GM23248 (cell line): ENCODE data around the gene STOML3. TPM values are rescaled to one million over a fixed set of nuclear protein-coding genes. Genes with fewer than 3 reads are reported as not detected.
A peak's percentile ranks its signal among the peaks of the same experiment; 100 is the strongest.

Source experiments
- DNase-seq: peaks from one replicate; pipeline ENCODE4 v3.0.0-alpha.2; 2015
- H2AFZ ChIP-seq: fragments of 200-600 bp; sonication (generic); 2 replicates; pipeline ENCODE4 v1.6.1; 2016; ENCODE audit warnings: antibody characterized with exemption
- H3F3A ChIP-seq: fragments of 200-600 bp; sonication (generic); 2 replicates; pipeline ENCODE4 v1.6.1; 2016; ENCODE audit warnings: mild to moderate bottlenecking, antibody characterized with exemption, mixed run types; ENCODE audit not compliant: insufficient read depth
- H3K27ac ChIP-seq: fragments of 200-600 bp; sonication (generic); 2 replicates; pipeline ENCODE4 v1.5.1; 2016; ENCODE audit warnings: mild to moderate bottlenecking
- H3K27me3 ChIP-seq: fragments of 200-600 bp; sonication (generic); replicated peaks from 2 replicates; pipeline ENCODE4 v1.6.1; 2016; ENCODE audit warnings: mild to moderate bottlenecking; ENCODE audit not compliant: insufficient read depth
- H3K36me3 ChIP-seq: fragments of 200-600 bp; sonication (generic); 2 replicates; pipeline ENCODE4 v1.6.1; 2016; ENCODE audit warnings: low read depth, mild to moderate bottlenecking
- H3K4me1 ChIP-seq: fragments of 200-600 bp; sonication (generic); 2 replicates; pipeline ENCODE4 v1.6.1; 2016; ENCODE audit warnings: mild to moderate bottlenecking; ENCODE audit not compliant: insufficient read depth
- H3K4me2 ChIP-seq: fragments of 200-600 bp; sonication (generic); one replicate; pipeline ENCODE4 v1.6.1; 2016; ENCODE audit warnings: mild to moderate bottlenecking; ENCODE audit not compliant: unreplicated experiment
- H3K4me3 ChIP-seq: fragments of 200-600 bp; sonication (generic); 2 replicates; pipeline ENCODE4 v1.5.1; 2016; ENCODE audit warnings: mild to moderate bottlenecking
- H3K79me2 ChIP-seq: fragments of 200-600 bp; sonication (generic); 2 replicates; pipeline ENCODE4 v1.6.1; 2016; ENCODE audit warnings: mild to moderate bottlenecking; ENCODE audit not compliant: insufficient read depth
- H3K9ac ChIP-seq: fragments of 200-600 bp; sonication (generic); 2 replicates; pipeline ENCODE4 v1.6.1; 2016; ENCODE audit warnings: mild to moderate bottlenecking
- H3K9me2 ChIP-seq: fragments of 200-600 bp; sonication (generic); 2 replicates; pipeline ENCODE4 v1.6.1; 2016; ENCODE audit warnings: mixed run types, mild to moderate bottlenecking, moderate library complexity; ENCODE audit not compliant: insufficient read depth
- H3K9me3 ChIP-seq: fragments of 200-600 bp; sonication (generic); one replicate; pipeline ENCODE4 v1.6.1; 2017; ENCODE audit warnings: low read depth
- H4K20me1 ChIP-seq: fragments of 200-600 bp; sonication (generic); 2 replicates; pipeline ENCODE4 v1.6.0; 2016; ENCODE audit not compliant: insufficient read depth
- EZH2 ChIP-seq: fragments of 200-600 bp; sonication (generic); IDR thresholded peaks from 2 replicates; pipeline ENCODE4 v1.6.1; 2018; ENCODE audit warnings: antibody characterized with exemption, mild to moderate bottlenecking; ENCODE audit not compliant: insufficient read depth, poor library complexity, severe bottlenecking
- EZH2phosphoT487 ChIP-seq: fragments of 200-600 bp; sonication (generic); IDR thresholded peaks from 2 replicates; pipeline ENCODE4 v1.6.1; 2018; ENCODE audit warnings: antibody characterized with exemption, moderate library complexity, mild to moderate bottlenecking, low read depth; ENCODE audit not compliant: insufficient read depth
- WGBS, 2 experiments: methylation state at CpG; one replicate each; pipeline ENCODE4 v1.1.6; 2015 to 2017; ENCODE audit warnings: low lambda C conversion rate in 2 of 2, low coverage in 1 of 2; ENCODE audit errors: missing lambda C conversion rate in 2 of 2; 5-methylcytosine and 5-hydroxymethylcytosine counted together
- in situ Hi-C: fragments of 300-500 bp; cut with MboI; formaldehyde crosslinking; loops from 2 replicates; pipeline ENCODE4 v1.15.0; 2020
- polyA plus RNA-seq: library from polyadenylated mRNA; unstranded; fragments of >200 nt; fragmentation: Nextera tagmentation; extraction: Ambion mirVana; gene quantifications from 2 replicates; pipeline ENCODE4 v1.2.1, GENCODE V29; 2016
- total RNA-seq: library from RNA; depleted of rRNA; stranded (reverse); fragments of >200 nt; shearing (Covaris generic); gene quantifications from 2 replicates; pipeline ENCODE4 v1.2.3, GENCODE V29; 2014; rRNA removed

STOML3 gene
- not detected in 2 replicates for total RNA-seq
- not detected in 2 replicates for polyA plus RNA-seq

GRCh38 chr13:38990693-38991092 lies at the start of gene STOML3:
TSS of gene STOML3 (minus strand) at chr13:38990831. CDS start at chr13:38990721, 110 bp downstream.
- in situ Hi-C loops: no loop called here

DNA sequence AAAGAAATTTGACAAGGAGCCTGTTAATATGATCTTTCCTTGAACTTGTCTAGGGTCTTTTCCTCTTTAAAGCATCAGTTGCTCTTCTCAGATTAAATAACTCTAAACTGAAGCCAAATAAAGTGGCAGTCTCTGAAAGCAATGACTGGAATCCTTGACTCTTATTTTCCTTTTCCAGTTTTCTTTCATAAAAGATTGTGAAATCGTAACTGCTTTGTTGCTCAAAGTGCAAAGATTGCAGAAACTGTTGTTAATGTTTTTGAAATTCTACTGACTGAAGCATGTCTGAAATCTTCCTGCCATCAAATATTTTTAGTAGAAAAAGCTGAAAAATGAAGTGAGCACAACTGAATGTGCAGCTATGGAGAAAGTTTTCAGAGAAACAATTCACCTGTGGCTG lies 49.6 kb upstream of the STOML3 start:
- Histone ChIP-seq H3K36me3 (no peaks in the 10 kb centered on the region), H3K9me3 (no peaks in the 10 kb centered on the region), H3F3A (no peaks in the 10 kb centered on the region), H3K27ac (no peak overlapping the region), H3K9me2 (no peaks in the 10 kb centered on the region), H4K20me1 (0 out of 2 replicates have a peak, but pooled peaks cover 4% of the 10 kb centered on the region), H2AFZ (peak overlapping the region; percentile 32; the same call in 1 of the 2 replicates), H3K27me3 (no peaks in the 10 kb centered on the region), H3K4me1 (peaks cover 15% of the 10 kb centered on the region), H3K4me2 (no peak overlapping the region), H3K4me3 (no peak overlapping the region), H3K9ac (no peak overlapping the region), H3K79me2 (peaks cover 36% of the 10 kb centered on the region)
- TF ChIP-seq EZH2 (no peak), EZH2phosphoT487 (no peak)
- 14 to 17% methylated on average over 1 of the region's 1 CpG for WGBS, 2 experiments
- DNase-seq: peak; percentile 34
- in situ Hi-C loops: loop anchor here (25.0 kb wide), 1 partner anchor 572 kb away; the partner anchor contains the start of gene LHFPL6

More at GRCh38 chr13:38990693-38991092, at the start of gene STOML3:
- H3K79me2 ChIP-seq: no peaks in the 10 kb centered on the region
- no peaks in the 10 kb centered on the region for H3F3A ChIP-seq
- no peaks in the 10 kb centered on the region for H3K9me3 ChIP-seq
- no peaks in the 10 kb centered on the region for H4K20me1 ChIP-seq
- no peaks in the 10 kb centered on the region for H3K4me1 ChIP-seq
- H3K4me2 ChIP-seq: no peak within 1 kb of the TSS
- no peak within 1 kb of the TSS for H2AFZ ChIP-seq
- H3K9ac ChIP-seq: no peak within 1 kb of the TSS
- no peaks in the 10 kb centered on the region for H3K9me2 ChIP-seq
- no peak within 1 kb of the TSS for H3K27ac ChIP-seq
- H3K27me3 ChIP-seq: no peaks in the 10 kb centered on the region; the same call in 1 of the 2 replicates
- TF ChIP-seq EZH2phosphoT487: no peak
- no peak for TF ChIP-seq EZH2
- no peak for DNase-seq
- no peaks in the 10 kb centered on the region for H3K36me3 ChIP-seq
- no peak within 1 kb of the TSS for H3K4me3 ChIP-seq

- Histone ChIP-seq H3K4me3 (peak overlapping the region; percentile 97), H3K9ac (peak overlapping the region; percentile 88), H3K79me2 (peaks cover 48% of the 10 kb centered on the region), H2AFZ (peak overlapping the region; percentile 99), H3K9me3 (no peaks in the 10 kb centered on the region), H3F3A (no peaks in the 10 kb centered on the region), H3K27ac (peak overlapping the region; percentile 65), H3K27me3 (no peaks in the 10 kb centered on the region), H3K9me2 (no peaks in the 10 kb centered on the region), H4K20me1 (0 out of 2 replicates have a peak, but pooled peaks cover 4% of the 10 kb centered on the region), H3K4me2 (peak overlapping the region; percentile 98), H3K36me3 (no peaks in the 10 kb centered on the region), H3K4me1 (peaks cover 17% of the 10 kb centered on the region)
- no peak for TF ChIP-seq EZH2
- TF ChIP-seq EZH2phosphoT487: no peak
- in situ Hi-C loops: loop anchor here (25.0 kb wide), 1 partner anchor 573 kb away; the partner anchor contains the start of gene LHFPL6
- peak; percentile 7 for DNase-seq
- 8 to 12% methylated on average over 7 of the region's 7 CpGs for whole genome bisulfite sequencing, 2 experiments
These were observed 48.4 kb upstream of the STOML3 start for GRCh38 chr13:39039041-39039440.

DNA sequence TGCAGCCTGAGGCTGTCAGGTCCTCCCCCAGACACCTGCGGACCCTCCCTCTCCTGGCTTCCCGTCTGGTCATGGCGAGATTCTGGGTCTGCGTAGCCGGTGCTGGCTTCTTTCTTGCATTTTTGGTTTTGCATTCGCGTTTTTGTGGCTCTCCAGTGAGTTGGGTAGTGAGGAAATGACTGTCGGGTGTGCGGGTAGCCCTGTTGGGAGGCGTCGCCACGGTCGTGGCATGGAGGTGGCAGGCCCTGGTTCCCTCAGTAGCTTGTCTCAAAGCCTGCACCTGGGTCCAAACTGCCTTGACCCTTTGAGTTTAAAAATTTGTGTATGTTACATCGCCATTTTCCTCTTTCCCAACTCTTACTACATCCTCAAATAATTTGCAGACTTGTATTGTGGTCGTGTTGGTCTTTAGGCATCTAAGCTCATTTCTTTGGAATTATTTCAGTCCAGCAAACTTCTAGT lies 48.0 kb upstream of the STOML3 start:
- DNase-seq: peak; percentile 58
- peak overlapping the region; percentile 65 for H3K27ac ChIP-seq
- peak overlapping the region; percentile 98 for H3K4me2 ChIP-seq
- H3F3A ChIP-seq: no peaks in the 10 kb centered on the region
- 0 to 2% methylated on average over 15 of the region's 15 CpGs for WGBS, 2 experiments
- peaks cover 17% of the 10 kb centered on the region for H3K4me1 ChIP-seq
- peak overlapping the region; percentile 97 for H3K4me3 ChIP-seq
- peak overlapping the region; percentile 88 for H3K9ac ChIP-seq
- peak overlapping the region; percentile 99 for H2AFZ ChIP-seq
- peaks cover 53% of the 10 kb centered on the region for H3K79me2 ChIP-seq
- H3K9me2 ChIP-seq: no peaks in the 10 kb centered on the region
- TF ChIP-seq EZH2 (no peak), EZH2phosphoT487 (no peak)
- H3K27me3 ChIP-seq: no peaks in the 10 kb centered on the region
- no peaks in the 10 kb centered on the region for H3K9me3 ChIP-seq
- no peaks in the 10 kb centered on the region for H3K36me3 ChIP-seq
- in situ Hi-C loops: loop anchor here (25.0 kb wide), 1 partner anchor 574 kb away; the partner anchor contains the start of gene LHFPL6
- 0 out of 2 replicates have a peak, but pooled peaks cover 4% of the 10 kb centered on the region for H4K20me1 ChIP-seq
